Liver (tissue), 3 donors: Measurements from ENCODE around the gene FBXW4.

Experiments
- GABPA ChIP-seq, 2 donors: IDR thresholded peaks in 1 of 2; conservative IDR thresholded peaks in 1 of 2; 2 replicates each; pipeline ENCODE4 v1.6.1; 2016; ENCODE audit warnings: antibody characterized with exemption in 2 of 2, mild to moderate bottlenecking in 1 of 2, moderate library complexity in 1 of 2
- REST ChIP-seq: IDR thresholded peaks from 2 replicates; pipeline ENCODE4 v1.6.1; 2016; ENCODE audit warnings: antibody characterized with exemption, mild to moderate bottlenecking
- TAF1 ChIP-seq: conservative IDR thresholded peaks from 2 replicates; pipeline ENCODE4 v1.6.1; 2016; ENCODE audit warnings: antibody characterized with exemption, mild to moderate bottlenecking
- TF ChIP-seq, protein P1 (sequence below): fragments of 150-350 bp; IDR thresholded peaks from 2 replicates; pipeline ENCODE4 v1.5.1; 2017; ENCODE audit warnings: improper control_type of control experiment, low read depth, low read length; ENCODE audit not compliant: missing input control
- donor health status: healthy.
- donor health status: healthy.

- TF ChIP-seq, protein P1, sequence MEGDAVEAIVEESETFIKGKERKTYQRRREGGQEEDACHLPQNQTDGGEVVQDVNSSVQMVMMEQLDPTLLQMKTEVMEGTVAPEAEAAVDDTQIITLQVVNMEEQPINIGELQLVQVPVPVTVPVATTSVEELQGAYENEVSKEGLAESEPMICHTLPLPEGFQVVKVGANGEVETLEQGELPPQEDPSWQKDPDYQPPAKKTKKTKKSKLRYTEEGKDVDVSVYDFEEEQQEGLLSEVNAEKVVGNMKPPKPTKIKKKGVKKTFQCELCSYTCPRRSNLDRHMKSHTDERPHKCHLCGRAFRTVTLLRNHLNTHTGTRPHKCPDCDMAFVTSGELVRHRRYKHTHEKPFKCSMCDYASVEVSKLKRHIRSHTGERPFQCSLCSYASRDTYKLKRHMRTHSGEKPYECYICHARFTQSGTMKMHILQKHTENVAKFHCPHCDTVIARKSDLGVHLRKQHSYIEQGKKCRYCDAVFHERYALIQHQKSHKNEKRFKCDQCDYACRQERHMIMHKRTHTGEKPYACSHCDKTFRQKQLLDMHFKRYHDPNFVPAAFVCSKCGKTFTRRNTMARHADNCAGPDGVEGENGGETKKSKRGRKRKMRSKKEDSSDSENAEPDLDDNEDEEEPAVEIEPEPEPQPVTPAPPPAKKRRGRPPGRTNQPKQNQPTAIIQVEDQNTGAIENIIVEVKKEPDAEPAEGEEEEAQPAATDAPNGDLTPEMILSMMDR, result no peak
- TF ChIP-seq TAF1, result no peak
- no peak for TF ChIP-seq REST
- TF ChIP-seq GABPA (IDR thresholded peaks at IDR 0.05 in 1 of 2, conservative IDR thresholded peaks at IDR 0.05 in 1 of 2), result no peak
Measured at GRCh38 chr10:101573885-101574753, 120.9 kb downstream of the FBXW4 start.
